ENCODE measurements around the gene TATDN2.

Gene TATDN2

DNA sequence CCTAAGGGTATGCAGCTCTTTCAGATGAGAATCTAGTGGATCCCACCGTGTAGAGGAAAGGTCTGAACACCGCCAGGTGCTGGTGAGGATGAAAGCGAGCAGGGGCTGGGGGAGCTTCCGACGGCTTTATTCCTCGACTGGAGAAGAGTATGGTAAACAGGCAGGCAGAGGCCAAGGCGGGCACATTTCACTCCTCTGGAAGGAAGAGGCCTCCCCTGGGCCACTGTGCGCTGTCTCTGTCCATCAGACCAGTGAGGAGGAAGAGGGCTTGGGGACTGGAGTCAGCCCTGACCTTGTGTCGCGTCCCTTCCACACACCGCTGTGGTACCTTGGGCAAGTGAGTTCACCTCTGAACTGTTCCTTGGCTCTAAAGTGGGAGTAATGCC, 40.3 kb downstream of the TATDN2 start:
- Histone ChIP-seq H3K4me1 (ENCODE audit: control insufficient read depth in 2 of 2, insufficient read depth in 1 of 2, low read depth in 1 of 2, low read length in 2 of 2) (peaks cover 12 to 22% of the 10 kb centered on the region in 2 donors), H3K18ac (ENCODE audit: low read length) (no peak overlapping the region), H3K4me3 (ENCODE audit: low read length in 2 of 2) (no peak overlapping the region), H3K9ac (ENCODE audit: low read depth, low read length, poor library complexity) (no peak overlapping the region), H2AFZ (ENCODE audit: low read length) (no peak overlapping the region), H4K91ac (ENCODE audit: low read depth, low read length, poor library complexity) (no peak overlapping the region), H3K23ac (ENCODE audit: low read depth, low read length, poor library complexity) (peak overlapping the region; percentile 13), H3K27me3 (ENCODE audit: control insufficient read depth in 3 of 3, insufficient read depth in 3 of 3, low read depth in 1 of 3, low read length in 3 of 3) (no peaks in the 10 kb centered on the region), H3K79me1 (ENCODE audit: low read depth, low read length) (no peaks in the 10 kb centered on the region), H2AK5ac (ENCODE audit: low read depth, low read length) (no peak overlapping the region), H4K8ac (ENCODE audit: low read depth, low read length) (no peak overlapping the region), H2BK120ac (ENCODE audit: low read depth, low read length) (no peak overlapping the region), H3K4me2 (ENCODE audit: insufficient read depth, low read length, poor library complexity, severe bottlenecking) (no peak overlapping the region), H2BK12ac (ENCODE audit: low read length) (no peak overlapping the region), H3K36me3 (replicated peaks in 1 of 2; ENCODE audit: control insufficient read depth in 2 of 2, insufficient read depth in 2 of 2, low read length in 2 of 2) (peaks cover 2 to 66% of the 10 kb centered on the region in 2 donors), H3K9me3 (replicated peaks in 1 of 2; ENCODE audit: control insufficient read depth in 2 of 2, insufficient read depth in 1 of 2, low read depth in 1 of 2, low read length in 2 of 2) (no peaks in the 10 kb centered on the region), H3K27ac (replicated peaks; ENCODE audit: low read length) (no peak overlapping the region), H2BK5ac (ENCODE audit: low read length) (no peak overlapping the region), H2BK15ac (ENCODE audit: low read length) (no peak overlapping the region), H3K14ac (ENCODE audit: low read length) (no peak overlapping the region), H3K4ac (ENCODE audit: low read length) (no peak overlapping the region)
- DNase-seq (ENCODE audit: low spot score), result no peak
- WGBS, 2 donors (ENCODE audit: extremely low coverage in 2 of 2, insufficient read length in 2 of 2, insufficient replicate concordance in 1 of 2), result no CpG with 5 or more reads among the region's 11 CpGs

DNA sequence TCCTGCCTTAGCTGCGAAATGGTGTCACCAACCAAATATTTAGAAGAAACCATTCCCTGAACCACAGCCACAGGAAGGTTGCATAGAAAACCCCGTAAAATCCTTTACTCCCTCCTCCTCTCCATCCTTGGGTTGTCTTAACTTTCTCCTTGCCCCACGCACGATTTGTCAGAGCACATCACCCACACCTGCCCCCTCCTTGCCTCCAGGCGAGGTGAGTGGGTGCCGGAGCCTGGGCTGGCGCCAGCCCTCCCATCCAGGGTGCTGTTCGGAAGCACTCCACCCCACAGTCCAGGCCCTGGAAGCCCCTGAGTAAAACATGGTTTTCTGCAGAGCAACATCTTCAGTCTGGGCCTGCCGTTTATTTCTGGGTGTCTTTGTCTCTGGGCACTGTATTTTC, 40.8 kb downstream of the TATDN2 start:
- Histone ChIP-seq H3K4me3 (ENCODE audit: low read length in 2 of 2) (no peak overlapping the region), H3K79me1 (ENCODE audit: low read depth, low read length) (no peaks in the 10 kb centered on the region), H3K14ac (ENCODE audit: low read length) (no peak overlapping the region), H2BK12ac (ENCODE audit: low read length) (no peak overlapping the region), H3K4ac (ENCODE audit: low read length) (no peak overlapping the region), H2BK120ac (ENCODE audit: low read depth, low read length) (no peak overlapping the region), H3K27ac (replicated peaks; ENCODE audit: low read length) (no peak overlapping the region), H3K18ac (ENCODE audit: low read length) (no peak overlapping the region), H3K27me3 (ENCODE audit: control insufficient read depth in 3 of 3, insufficient read depth in 3 of 3, low read depth in 1 of 3, low read length in 3 of 3) (no peaks in the 10 kb centered on the region), H2BK5ac (ENCODE audit: low read length) (no peak overlapping the region), H3K4me1 (ENCODE audit: control insufficient read depth in 2 of 2, insufficient read depth in 1 of 2, low read depth in 1 of 2, low read length in 2 of 2) (peaks cover 12 to 22% of the 10 kb centered on the region in 2 donors), H3K36me3 (replicated peaks in 1 of 2; ENCODE audit: control insufficient read depth in 2 of 2, insufficient read depth in 2 of 2, low read length in 2 of 2) (peaks cover 2 to 60% of the 10 kb centered on the region in 2 donors), H4K8ac (ENCODE audit: low read depth, low read length) (no peak overlapping the region), H3K9ac (ENCODE audit: low read depth, low read length, poor library complexity) (no peak overlapping the region), H2BK15ac (ENCODE audit: low read length) (no peak overlapping the region), H3K4me2 (ENCODE audit: insufficient read depth, low read length, poor library complexity, severe bottlenecking) (no peak overlapping the region), H2AK5ac (ENCODE audit: low read depth, low read length) (no peak overlapping the region), H3K9me3 (replicated peaks in 1 of 2; ENCODE audit: control insufficient read depth in 2 of 2, insufficient read depth in 1 of 2, low read depth in 1 of 2, low read length in 2 of 2) (no peaks in the 10 kb centered on the region), H2AFZ (ENCODE audit: low read length) (no peak overlapping the region), H3K23ac (ENCODE audit: low read depth, low read length, poor library complexity) (no peak overlapping the region), H4K91ac (ENCODE audit: low read depth, low read length, poor library complexity) (no peak overlapping the region)
- DNase-seq (ENCODE audit: low spot score), result no peak
- WGBS, 2 donors (ENCODE audit: extremely low coverage in 2 of 2, insufficient read length in 2 of 2, insufficient replicate concordance in 1 of 2), result no CpG with 5 or more reads among the region's 9 CpGs

DNA sequence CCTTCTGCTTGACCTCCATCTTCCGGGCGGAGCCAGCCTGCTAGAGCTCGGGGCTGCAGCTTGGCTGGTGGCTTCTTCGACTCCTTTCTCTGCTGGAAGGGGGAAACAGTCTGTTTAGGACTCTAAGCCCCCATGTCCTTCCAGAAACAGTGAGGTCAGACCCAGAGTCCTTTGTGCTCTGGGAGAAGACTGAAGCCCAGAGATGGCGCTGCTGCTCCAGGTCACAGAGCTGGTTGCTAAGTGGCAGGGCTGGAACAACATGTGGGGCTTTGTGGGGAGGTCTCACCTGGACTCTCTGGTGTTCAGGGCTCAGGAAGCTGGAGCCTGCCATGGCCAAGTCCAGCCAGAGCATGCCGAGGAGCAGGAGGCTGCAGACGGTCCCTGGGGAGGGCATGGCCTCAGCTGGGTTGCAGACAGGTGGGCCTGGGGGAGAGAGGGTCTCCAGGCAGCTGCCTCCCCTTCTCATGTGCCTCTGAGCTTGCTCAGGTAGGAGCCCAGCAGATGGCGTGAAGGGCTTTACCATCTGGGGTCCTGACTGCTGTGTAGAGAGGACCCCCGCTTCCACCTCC, 41.6 kb downstream of the TATDN2 start:
- Histone ChIP-seq H2AK5ac (ENCODE audit: low read depth, low read length) (peak overlapping the region; percentile 50), H3K9ac (ENCODE audit: low read depth, low read length, poor library complexity) (peak overlapping the region; percentile 46), H2AFZ (ENCODE audit: low read length) (no peak overlapping the region), H2BK15ac (ENCODE audit: low read length) (no peak overlapping the region), H3K27ac (replicated peaks; ENCODE audit: low read length) (no peak overlapping the region), H2BK5ac (ENCODE audit: low read length) (peak overlapping the region; percentile 40), H4K8ac (ENCODE audit: low read depth, low read length) (no peak overlapping the region), H2BK120ac (ENCODE audit: low read depth, low read length) (no peak overlapping the region), H3K14ac (ENCODE audit: low read length) (peak overlapping the region; percentile 85), H3K4me3 (ENCODE audit: low read length in 2 of 2) (no peak overlapping the region), H3K27me3 (ENCODE audit: control insufficient read depth in 3 of 3, insufficient read depth in 3 of 3, low read depth in 1 of 3, low read length in 3 of 3) (no peaks in the 10 kb centered on the region), H3K36me3 (replicated peaks in 1 of 2; ENCODE audit: control insufficient read depth in 2 of 2, insufficient read depth in 2 of 2, low read length in 2 of 2) (peaks cover 2 to 62% of the 10 kb centered on the region in 2 donors), H3K4me2 (ENCODE audit: insufficient read depth, low read length, poor library complexity, severe bottlenecking) (no peak overlapping the region), H3K18ac (ENCODE audit: low read length) (peak overlapping the region; percentile 71), H3K79me1 (ENCODE audit: low read depth, low read length) (no peaks in the 10 kb centered on the region), H2BK12ac (ENCODE audit: low read length) (peak overlapping the region; percentile 58), H3K9me3 (replicated peaks in 1 of 2; ENCODE audit: control insufficient read depth in 2 of 2, insufficient read depth in 1 of 2, low read depth in 1 of 2, low read length in 2 of 2) (no peaks in the 10 kb centered on the region), H3K4me1 (ENCODE audit: control insufficient read depth in 2 of 2, insufficient read depth in 1 of 2, low read depth in 1 of 2, low read length in 2 of 2) (peaks cover 10 to 18% of the 10 kb centered on the region in 2 donors), H3K4ac (ENCODE audit: low read length) (no peak overlapping the region), H3K23ac (ENCODE audit: low read depth, low read length, poor library complexity) (no peak overlapping the region), H4K91ac (ENCODE audit: low read depth, low read length, poor library complexity) (no peak overlapping the region)
- no CpG with 5 or more reads among the region's 9 CpGs for WGBS, 2 donors (ENCODE audit: extremely low coverage in 2 of 2, insufficient read length in 2 of 2, insufficient replicate concordance in 1 of 2)
- DNase-seq (ENCODE audit: low spot score), result no peak

DNA sequence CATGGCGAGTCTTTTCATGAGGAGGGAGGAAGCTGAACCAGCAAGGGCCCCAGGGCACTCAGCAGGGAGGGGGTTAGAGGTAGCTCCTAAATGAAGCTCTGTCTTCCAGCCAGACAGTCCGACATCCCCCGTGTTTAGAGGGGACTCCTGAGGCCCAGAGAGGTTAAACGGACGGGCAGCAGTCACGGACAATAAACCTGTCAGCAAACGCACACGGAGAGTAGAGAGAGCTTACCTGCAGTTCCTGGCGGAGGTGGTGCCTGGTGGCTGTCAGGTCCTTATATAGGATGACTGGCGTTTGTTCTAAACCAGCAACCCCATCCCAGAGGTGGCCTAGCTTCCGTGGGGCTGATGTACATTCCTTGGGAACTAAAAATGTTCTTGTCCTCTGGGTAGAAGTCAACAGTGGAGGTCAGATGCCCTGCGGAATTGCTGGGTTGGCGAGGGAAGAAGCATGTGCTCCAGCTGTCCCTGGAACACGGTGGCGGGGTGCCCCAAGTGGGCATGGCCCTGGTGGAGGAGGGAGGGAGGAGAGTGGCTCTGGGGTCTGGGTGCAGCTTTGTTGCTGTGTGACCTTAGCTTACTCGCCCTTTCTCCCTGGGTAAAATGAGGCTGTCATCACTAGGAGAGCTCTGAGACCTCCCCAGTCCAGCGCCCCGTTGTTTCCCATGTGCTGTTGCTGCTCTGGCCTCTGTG, 42.4 kb downstream of the TATDN2 start:
- H3K36me3 ChIP-seq (replicated peaks in 1 of 2; ENCODE audit: control insufficient read depth in 2 of 2, insufficient read depth in 2 of 2, low read length in 2 of 2), result peaks cover 2 to 57% of the 10 kb centered on the region in 2 donors
- no peak overlapping the region for H3K14ac ChIP-seq (ENCODE audit: low read length)
- H2AK5ac ChIP-seq (ENCODE audit: low read depth, low read length), result no peak overlapping the region
- no peak overlapping the region for H2BK120ac ChIP-seq (ENCODE audit: low read depth, low read length)
- H3K4me3 ChIP-seq (ENCODE audit: low read length in 2 of 2), result peak overlapping the region in 1 of 2 donors; percentile 50
- no CpG with 5 or more reads among the region's 18 CpGs for WGBS, 2 donors (ENCODE audit: extremely low coverage in 2 of 2, insufficient read length in 2 of 2, insufficient replicate concordance in 1 of 2)
- no peaks in the 10 kb centered on the region for H3K27me3 ChIP-seq (ENCODE audit: control insufficient read depth in 3 of 3, insufficient read depth in 3 of 3, low read depth in 1 of 3, low read length in 3 of 3)
- no peak overlapping the region for H3K27ac ChIP-seq (replicated peaks; ENCODE audit: low read length)
- DNase-seq (ENCODE audit: low spot score), result no peak
- H2BK12ac ChIP-seq (ENCODE audit: low read length), result no peak overlapping the region
- H2BK15ac ChIP-seq (ENCODE audit: low read length), result no peak overlapping the region
- no peak overlapping the region for H3K4ac ChIP-seq (ENCODE audit: low read length)
- no peaks in the 10 kb centered on the region for H3K79me1 ChIP-seq (ENCODE audit: low read depth, low read length)
- no peak overlapping the region for H4K8ac ChIP-seq (ENCODE audit: low read depth, low read length)
- no peak overlapping the region for H4K91ac ChIP-seq (ENCODE audit: low read depth, low read length, poor library complexity)
- no peak overlapping the region for H3K9ac ChIP-seq (ENCODE audit: low read depth, low read length, poor library complexity)
- H3K4me2 ChIP-seq (ENCODE audit: insufficient read depth, low read length, poor library complexity, severe bottlenecking), result no peak overlapping the region
- H3K9me3 ChIP-seq (replicated peaks in 1 of 2; ENCODE audit: control insufficient read depth in 2 of 2, insufficient read depth in 1 of 2, low read depth in 1 of 2, low read length in 2 of 2), result no peaks in the 10 kb centered on the region
- H3K4me1 ChIP-seq (ENCODE audit: control insufficient read depth in 2 of 2, insufficient read depth in 1 of 2, low read depth in 1 of 2, low read length in 2 of 2), result peaks cover 6 to 12% of the 10 kb centered on the region in 2 donors
- H2AFZ ChIP-seq (ENCODE audit: low read length), result no peak overlapping the region
- no peak overlapping the region for H2BK5ac ChIP-seq (ENCODE audit: low read length)
- no peak overlapping the region for H3K23ac ChIP-seq (ENCODE audit: low read depth, low read length, poor library complexity)
- no peak overlapping the region for H3K18ac ChIP-seq (ENCODE audit: low read length)

Data from neuronal stem cell (in vitro differentiated cells).